ENCODE measurements around the gene ERGIC2.
"Not testable (repeated sequence)": the region's sequence is repeated elsewhere in the genome, so short reads cannot be mapped to it uniquely, and the experiment has no call there.

The ERGIC2 gene

DNA sequence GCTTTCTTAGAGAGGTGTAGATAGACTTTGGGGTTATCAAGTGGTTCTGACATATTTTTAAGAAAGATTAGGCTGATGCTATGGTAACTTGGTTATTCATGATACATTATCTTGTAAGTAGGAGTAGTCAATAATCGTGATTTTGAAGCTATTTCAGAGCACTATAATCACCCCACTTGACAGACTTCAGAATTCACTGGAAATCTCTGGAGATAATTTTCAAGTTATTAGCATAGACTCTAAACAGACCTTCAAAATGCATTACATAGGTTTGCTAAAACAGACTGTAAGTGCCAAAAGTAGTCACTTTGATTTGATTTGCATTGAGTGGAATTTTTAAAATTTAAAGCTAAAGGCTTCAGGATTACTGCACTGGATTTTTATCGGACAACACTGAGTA lies 74.3 kb downstream of the ERGIC2 start:
- Histone ChIP-seq H3K27ac (no peak overlapping the region), H3K4me3 (no peak overlapping the region)

DNA sequence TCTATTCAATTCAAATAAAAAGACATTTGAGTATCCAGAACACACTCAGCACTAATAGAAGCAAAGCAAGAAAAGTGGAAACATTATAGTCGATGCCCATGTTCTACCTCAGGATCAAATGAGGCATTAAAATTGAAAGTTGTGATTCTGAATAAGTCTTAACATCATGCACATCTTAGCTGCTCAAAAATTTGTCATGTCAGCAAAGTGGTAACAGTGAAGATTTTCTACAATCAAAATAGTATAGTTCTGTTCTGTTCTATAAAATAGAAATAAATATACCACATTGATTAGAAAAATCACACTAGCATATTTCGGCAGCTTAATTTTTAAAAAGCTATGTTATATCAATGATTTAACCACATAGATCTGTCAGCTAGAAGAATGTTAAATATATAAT lies 74.7 kb downstream of the ERGIC2 start:
- H3K27ac ChIP-seq: no peak overlapping the region

DNA sequence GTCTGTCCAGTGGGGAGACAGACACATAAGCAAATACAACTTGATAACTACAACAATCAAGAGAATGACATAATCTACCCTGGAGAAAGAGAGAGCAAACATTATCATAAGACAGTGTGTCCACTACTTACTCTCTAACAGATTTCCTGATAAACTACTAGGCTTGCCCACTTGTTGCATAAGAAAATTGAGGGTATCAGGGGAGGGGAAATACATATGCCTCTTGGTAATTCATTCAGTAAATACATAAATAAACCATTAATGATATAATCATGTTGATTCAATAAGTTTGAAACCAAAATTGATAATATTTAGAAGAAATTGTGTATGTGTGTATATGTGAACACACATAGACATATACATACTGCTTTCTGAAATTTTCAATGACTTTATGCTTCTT lies 76.6 kb downstream of the ERGIC2 start:
- no peak overlapping the region for H3K4me3 ChIP-seq

More for the DNA sequence above, 74.7 kb downstream of the ERGIC2 start:
- no peak overlapping the region for H3K4me3 ChIP-seq

DNA sequence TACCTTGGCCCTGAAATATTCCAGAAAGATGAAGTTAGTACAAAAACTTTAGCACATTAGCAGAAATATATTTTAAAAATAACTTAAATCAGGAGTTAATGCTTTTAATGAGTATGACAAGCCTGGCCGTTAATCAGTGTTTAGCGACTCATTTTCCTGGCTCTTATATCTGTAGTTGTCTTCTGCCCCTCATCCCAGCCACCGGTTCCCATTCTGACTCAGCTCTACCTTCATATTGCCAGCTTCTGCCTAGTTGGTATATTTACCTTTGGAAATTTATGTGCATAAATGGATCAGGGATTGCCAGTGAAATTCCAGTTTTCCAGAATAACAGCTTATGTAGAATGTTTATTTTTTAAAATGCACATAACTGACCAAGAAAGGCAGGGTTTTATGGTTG lies 79.9 kb downstream of the ERGIC2 start:
- Histone ChIP-seq H3K27ac (no peak overlapping the region), H3K4me3 (no peak overlapping the region)

More for the DNA sequence above, 76.6 kb downstream of the ERGIC2 start:
- H3K27ac ChIP-seq: no peak overlapping the region

DNA sequence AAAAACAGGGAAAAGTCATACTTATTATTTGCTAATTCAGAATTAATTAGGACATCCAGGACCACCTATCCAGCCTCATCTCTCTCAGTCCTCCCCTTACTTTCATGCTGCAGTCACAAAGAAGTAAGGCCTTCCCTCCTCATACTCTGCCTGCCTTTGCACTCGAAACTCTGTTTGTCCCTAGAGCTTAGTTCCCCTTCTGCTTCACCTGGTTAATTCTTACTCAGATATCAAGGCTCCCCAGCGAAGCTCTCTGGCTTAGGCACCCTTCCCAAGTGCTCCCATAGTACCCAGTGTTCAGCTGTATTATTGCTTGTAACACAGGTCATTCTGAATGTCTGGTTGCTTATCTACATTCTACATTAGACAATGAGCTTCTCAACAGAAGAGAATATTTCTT lies 81.3 kb downstream of the ERGIC2 start:
- Histone ChIP-seq H3K27ac (no peak overlapping the region), H3K4me3 (no peak overlapping the region)

DNA sequence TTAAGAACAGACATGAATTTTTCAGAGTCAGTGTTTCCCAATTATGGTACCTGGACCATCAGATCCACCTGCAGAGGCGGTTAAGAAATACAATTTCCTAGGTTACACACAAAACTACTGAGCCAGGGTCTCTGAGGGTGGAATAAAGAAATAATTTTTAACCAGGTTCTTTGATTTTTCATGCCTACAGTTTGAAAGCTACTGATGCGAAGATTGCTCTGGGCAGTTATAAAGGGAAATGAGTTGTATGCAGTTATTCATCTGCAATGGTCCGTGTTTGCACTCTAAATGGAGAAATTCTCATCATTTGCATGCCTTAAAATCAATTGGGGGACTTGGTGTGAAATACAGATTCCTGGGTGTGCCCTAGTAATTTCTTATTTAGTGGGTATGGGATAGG lies 89.7 kb downstream of the ERGIC2 start:
- H3K27ac ChIP-seq: no peak overlapping the region
- no peak overlapping the region for H3K4me3 ChIP-seq

DNA sequence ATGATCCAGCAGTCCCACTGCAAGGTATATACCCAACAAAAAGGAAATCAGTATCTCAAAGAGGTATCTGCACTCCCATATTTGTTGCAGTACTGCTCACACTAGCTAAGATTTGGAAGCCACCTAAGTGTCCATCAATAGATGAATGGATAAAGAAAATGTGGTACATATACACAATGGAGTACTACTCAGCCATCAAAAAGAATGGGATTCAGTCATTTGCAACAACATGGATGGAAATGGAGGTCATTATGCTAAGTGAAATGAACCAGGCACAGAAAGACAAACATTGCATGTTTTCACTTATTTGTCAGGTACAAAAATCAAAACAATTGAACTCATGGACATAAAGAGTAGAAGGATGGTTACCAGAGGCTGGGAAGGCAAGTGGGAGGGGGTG lies 90.5 kb downstream of the ERGIC2 start:
- H3K4me3 ChIP-seq, H3K27ac ChIP-seq: not testable (repeated sequence)

DNA sequence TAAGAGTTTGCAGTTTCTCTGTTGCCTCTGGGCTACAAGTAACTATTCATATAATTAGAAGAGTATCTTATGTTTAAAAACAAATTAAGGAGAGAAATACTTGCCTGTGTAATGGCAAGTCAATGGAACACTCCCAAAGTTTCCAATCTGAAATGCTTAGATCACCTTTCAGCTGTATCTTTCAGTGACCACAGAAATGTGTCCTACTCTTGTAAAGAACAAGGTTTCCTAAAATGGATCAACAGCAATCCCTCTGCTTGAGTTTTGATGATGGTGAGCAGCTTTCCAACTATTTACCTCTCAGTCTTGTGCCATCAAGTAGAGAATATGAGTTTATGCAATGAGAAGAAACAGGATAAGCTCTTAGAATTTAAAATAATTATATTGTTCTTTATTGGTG lies 92.9 kb downstream of the ERGIC2 start:
- Histone ChIP-seq H3K27ac (no peak overlapping the region), H3K4me3 (no peak overlapping the region)

DNA sequence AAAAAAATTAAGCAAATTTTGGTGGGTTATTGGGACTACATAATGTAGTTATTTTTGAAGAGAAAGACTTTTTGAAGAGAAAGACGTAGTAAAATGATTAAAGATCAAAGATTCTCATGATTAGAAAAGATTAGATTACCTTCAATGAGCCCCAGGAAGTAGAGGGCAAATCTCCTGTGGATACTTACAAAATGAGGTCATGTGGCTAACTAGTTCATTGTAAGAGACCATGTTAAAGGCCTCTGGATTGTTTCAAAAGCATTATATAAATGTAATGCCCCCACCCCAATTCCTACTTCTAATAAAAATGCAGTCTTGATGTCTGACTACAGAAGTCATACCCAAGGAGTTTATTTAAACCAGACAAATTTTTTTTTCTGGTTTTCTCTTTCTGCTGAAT lies 93.3 kb downstream of the ERGIC2 start:
- H3K27ac ChIP-seq: no peak overlapping the region
- H3K4me3 ChIP-seq: no peak overlapping the region

All from skin epidermis (tissue), 12 donors.